Liver (tissue), 3 donors: ENCODE data around the gene ATP6V1C2.

Experiments used
- CTCF ChIP-seq: fragments of 150-350 bp; IDR thresholded peaks from 2 replicates; pipeline ENCODE4 v1.5.1; 2017; ENCODE audit warnings: improper control_type of control experiment, low read depth, low read length; ENCODE audit not compliant: missing input control
- MAX ChIP-seq: IDR thresholded peaks from 2 replicates; pipeline ENCODE4 v1.6.1; 2016; ENCODE audit warnings: antibody characterized with exemption
- RAD21 ChIP-seq, 2 donors: IDR thresholded peaks; 2 replicates each; pipeline ENCODE4 v1.6.1; 2016; ENCODE audit warnings: antibody characterized with exemption in 2 of 2, mild to moderate bottlenecking in 2 of 2
- REST ChIP-seq: IDR thresholded peaks from 2 replicates; pipeline ENCODE4 v1.6.1; 2016; ENCODE audit warnings: antibody characterized with exemption, mild to moderate bottlenecking
- donor health status: healthy.
- donor health status: healthy.

- no peak for TF ChIP-seq CTCF
- no peak for TF ChIP-seq RAD21 (IDR thresholded peaks at IDR 0.05)
- TF ChIP-seq MAX: no peak
- TF ChIP-seq REST: no peak
Measured at GRCh38 chr2:10688921-10689807, 32.3 kb upstream of the ATP6V1C2 start.
